ENCODE results near the gene CEP72.

DNA sequence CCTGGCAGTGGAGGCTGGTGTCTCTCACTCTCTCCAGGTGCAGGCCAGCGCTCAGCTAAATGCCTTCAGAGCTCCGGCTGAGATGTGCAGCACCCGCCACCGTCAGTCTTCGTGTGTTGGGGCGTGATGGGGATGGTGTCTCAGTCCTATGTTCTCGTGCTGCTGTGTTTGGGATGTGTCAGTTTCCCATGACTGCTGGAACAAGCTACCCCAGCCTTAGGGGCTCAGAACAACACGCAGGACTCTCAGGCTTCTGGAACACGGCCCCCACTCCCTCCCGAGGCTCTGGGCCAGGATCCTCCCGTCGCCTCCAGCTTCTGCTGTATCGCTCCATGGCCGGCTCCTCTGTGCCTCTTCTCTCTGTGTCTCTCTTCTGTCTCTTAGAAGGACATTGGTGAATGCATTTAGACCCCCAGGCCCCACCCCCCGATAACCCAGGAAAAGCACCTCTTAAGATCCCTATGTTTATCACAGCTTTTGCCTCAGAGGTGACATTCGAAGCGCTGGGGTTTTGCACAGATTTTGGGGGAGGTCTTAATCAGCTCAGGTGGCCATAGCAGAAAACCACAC is 9.6 kb upstream of the CEP72 start:
- TF ChIP-seq, protein P1, sequence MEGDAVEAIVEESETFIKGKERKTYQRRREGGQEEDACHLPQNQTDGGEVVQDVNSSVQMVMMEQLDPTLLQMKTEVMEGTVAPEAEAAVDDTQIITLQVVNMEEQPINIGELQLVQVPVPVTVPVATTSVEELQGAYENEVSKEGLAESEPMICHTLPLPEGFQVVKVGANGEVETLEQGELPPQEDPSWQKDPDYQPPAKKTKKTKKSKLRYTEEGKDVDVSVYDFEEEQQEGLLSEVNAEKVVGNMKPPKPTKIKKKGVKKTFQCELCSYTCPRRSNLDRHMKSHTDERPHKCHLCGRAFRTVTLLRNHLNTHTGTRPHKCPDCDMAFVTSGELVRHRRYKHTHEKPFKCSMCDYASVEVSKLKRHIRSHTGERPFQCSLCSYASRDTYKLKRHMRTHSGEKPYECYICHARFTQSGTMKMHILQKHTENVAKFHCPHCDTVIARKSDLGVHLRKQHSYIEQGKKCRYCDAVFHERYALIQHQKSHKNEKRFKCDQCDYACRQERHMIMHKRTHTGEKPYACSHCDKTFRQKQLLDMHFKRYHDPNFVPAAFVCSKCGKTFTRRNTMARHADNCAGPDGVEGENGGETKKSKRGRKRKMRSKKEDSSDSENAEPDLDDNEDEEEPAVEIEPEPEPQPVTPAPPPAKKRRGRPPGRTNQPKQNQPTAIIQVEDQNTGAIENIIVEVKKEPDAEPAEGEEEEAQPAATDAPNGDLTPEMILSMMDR (IDR thresholded peaks at IDR 0.05; ENCODE audit: low read depth, low read length), result no peak
- TF ChIP-seq EZH2phosphoT487 (IDR thresholded peaks at IDR 0.05; ENCODE audit: low read depth), result no peak

Measured in OCI-LY3 (cell line).